ENCODE results near the gene EVX1. TPM values are rescaled to one million over a fixed set of nuclear protein-coding genes. Genes with fewer than 3 reads are reported as not detected.
A peak's percentile ranks its signal among the peaks of the same experiment; 100 is the strongest.

Gene EVX1
- total and polyA plus RNA-seq, 2 of the 13 experiments (the other 11 are each of a cell fraction or from before 2014, with no cell fraction given): not detected

- TF ChIP-seq, protein P1, sequence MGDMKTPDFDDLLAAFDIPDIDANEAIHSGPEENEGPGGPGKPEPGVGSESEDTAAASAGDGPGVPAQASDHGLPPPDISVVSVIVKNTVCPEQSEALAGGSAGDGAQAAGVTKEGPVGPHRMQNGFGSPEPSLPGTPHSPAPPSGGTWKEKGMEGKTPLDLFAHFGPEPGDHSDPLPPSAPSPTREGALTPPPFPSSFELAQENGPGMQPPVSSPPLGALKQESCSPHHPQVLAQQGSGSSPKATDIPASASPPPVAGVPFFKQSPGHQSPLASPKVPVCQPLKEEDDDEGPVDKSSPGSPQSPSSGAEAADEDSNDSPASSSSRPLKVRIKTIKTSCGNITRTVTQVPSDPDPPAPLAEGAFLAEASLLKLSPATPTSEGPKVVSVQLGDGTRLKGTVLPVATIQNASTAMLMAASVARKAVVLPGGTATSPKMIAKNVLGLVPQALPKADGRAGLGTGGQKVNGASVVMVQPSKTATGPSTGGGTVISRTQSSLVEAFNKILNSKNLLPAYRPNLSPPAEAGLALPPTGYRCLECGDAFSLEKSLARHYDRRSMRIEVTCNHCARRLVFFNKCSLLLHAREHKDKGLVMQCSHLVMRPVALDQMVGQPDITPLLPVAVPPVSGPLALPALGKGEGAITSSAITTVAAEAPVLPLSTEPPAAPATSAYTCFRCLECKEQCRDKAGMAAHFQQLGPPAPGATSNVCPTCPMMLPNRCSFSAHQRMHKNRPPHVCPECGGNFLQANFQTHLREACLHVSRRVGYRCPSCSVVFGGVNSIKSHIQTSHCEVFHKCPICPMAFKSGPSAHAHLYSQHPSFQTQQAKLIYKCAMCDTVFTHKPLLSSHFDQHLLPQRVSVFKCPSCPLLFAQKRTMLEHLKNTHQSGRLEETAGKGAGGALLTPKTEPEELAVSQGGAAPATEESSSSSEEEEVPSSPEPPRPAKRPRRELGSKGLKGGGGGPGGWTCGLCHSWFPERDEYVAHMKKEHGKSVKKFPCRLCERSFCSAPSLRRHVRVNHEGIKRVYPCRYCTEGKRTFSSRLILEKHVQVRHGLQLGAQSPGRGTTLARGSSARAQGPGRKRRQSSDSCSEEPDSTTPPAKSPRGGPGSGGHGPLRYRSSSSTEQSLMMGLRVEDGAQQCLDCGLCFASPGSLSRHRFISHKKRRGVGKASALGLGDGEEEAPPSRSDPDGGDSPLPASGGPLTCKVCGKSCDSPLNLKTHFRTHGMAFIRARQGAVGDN (CRISPR knock-in tag; IDR thresholded peaks at IDR 0.05): peak; percentile 29; the same call in 1 of the 2 replicates
- TF ChIP-seq MTF2 (CRISPR knock-in tag; IDR thresholded peaks at IDR 0.05; ENCODE audit: borderline replicate concordance): peak; percentile 73; the same call in 1 of the 2 replicates
- TF ChIP-seq MZF1 (CRISPR knock-in tag; IDR thresholded peaks at IDR 0.05; ENCODE audit: borderline replicate concordance): no peak
- no peak for TF ChIP-seq NCOR1 (IDR thresholded peaks at IDR 0.05; ENCODE audit: borderline replicate concordance, low read length)
- TF ChIP-seq RNF2 (conservative IDR thresholded peaks at IDR 0.05; ENCODE audit: low read depth): 0 out of 2 replicates have a peak, but pooled peaks have one; percentile 38
- TF ChIP-seq NRL (CRISPR knock-in tag; IDR thresholded peaks at IDR 0.05; ENCODE audit: borderline replicate concordance): 0 out of 2 replicates have a peak, but pooled peaks have one; percentile 41
Measured at GRCh38 chr7:27198871-27199801, 43.5 kb upstream of the EVX1 start (continued).
